HUES48 (cell line): ENCODE measurements around the gene PNMT.
A peak's percentile ranks its signal among the peaks of the same experiment; 100 is the strongest.

ENCODE experiments used
- H3K27ac ChIP-seq: one replicate; pipeline ENCODE4 v1.7.0; 2013; ENCODE audit warnings: low read depth, low read length, inconsistent platforms
- H3K27me3 ChIP-seq: 2 replicates; pipeline ENCODE4 v1.6.1; 2013; ENCODE audit warnings: mild to moderate bottlenecking, low read length; ENCODE audit not compliant: control insufficient read depth, insufficient read depth
- H3K36me3 ChIP-seq: 2 replicates; pipeline ENCODE4 v1.6.1; 2013; ENCODE audit warnings: low read length; ENCODE audit not compliant: control insufficient read depth, insufficient read depth
- H3K4me1 ChIP-seq: 2 replicates; pipeline ENCODE4 v1.6.1; 2013; ENCODE audit warnings: mild to moderate bottlenecking, low read length; ENCODE audit not compliant: control insufficient read depth, insufficient read depth
- H3K4me3 ChIP-seq: 2 replicates; pipeline ENCODE4 v1.5.1; 2013; ENCODE audit warnings: mild to moderate bottlenecking, low read depth, low read length
- H3K9ac ChIP-seq: 2 replicates; pipeline ENCODE4 v1.6.1; 2013; ENCODE audit warnings: mild to moderate bottlenecking, low read depth, low read length, moderate library complexity
- H3K9me3 ChIP-seq: 2 replicates; pipeline ENCODE4 v1.6.1; 2013; ENCODE audit warnings: low read length; ENCODE audit not compliant: control insufficient read depth, insufficient read depth

Gene PNMT

GRCh38 chr17:39674179-39674578 is 5.9 kb downstream of the PNMT start:
- H3K9me3 ChIP-seq: no peaks in the 10 kb centered on the region
- H3K27ac ChIP-seq: no peak overlapping the region
- no peak overlapping the region for H3K9ac ChIP-seq
- no peak overlapping the region for H3K4me3 ChIP-seq
- peaks cover 15% of the 10 kb centered on the region; the same call in 1 of the 2 replicates for H3K4me1 ChIP-seq
- peaks cover 12% of the 10 kb centered on the region; the same call in 1 of the 2 replicates for H3K27me3 ChIP-seq
- H3K36me3 ChIP-seq: peaks cover 20% of the 10 kb centered on the region

GRCh38 chr17:39674702-39675389 is 6.6 kb downstream of the PNMT start:
- Histone ChIP-seq H3K36me3 (peaks cover 20% of the 10 kb centered on the region), H3K4me3 (no peak overlapping the region), H3K9ac (no peak overlapping the region), H3K27me3 (peaks cover 5% of the 10 kb centered on the region; the same call in 1 of the 2 replicates), H3K9me3 (no peaks in the 10 kb centered on the region), H3K27ac (peak overlapping the region; percentile 45), H3K4me1 (peaks cover 15% of the 10 kb centered on the region; the same call in 1 of the 2 replicates)

DNA sequence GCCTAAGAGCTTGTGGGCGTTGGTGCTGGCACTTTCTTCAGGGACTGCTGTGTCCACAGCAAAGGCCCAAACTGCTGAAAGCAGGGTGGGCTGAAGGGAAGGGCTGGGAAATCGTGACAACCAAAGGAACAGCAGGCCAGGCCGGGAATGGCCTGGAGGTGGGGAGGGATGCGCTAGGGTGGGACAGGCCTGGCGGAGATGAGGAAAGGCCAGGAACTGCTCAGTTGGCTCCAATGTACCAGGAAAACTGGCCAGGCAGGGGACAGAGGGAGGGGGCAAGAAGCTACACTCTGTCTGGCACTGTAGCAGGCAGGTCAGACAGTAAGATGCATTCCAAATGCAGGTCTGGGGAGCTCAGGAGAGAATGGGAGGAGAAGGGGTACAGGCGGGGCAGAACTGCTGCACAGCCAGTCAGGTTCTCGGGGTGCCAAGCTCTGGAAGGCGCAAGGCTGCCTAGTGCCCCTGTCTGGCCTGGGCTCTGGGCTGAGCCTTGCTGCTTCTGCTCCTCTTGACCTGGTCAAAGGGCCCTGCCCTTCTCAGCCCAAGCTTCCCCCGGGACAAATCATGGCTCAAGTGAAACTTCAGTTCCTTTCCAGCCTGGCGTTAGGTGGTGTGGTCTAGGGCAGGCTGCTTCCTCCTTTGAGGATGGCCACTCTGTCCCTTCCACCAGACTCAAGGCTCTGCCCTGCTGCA is 7.3 kb downstream of the PNMT start:
- Histone ChIP-seq H3K4me1 (peaks cover 15% of the 10 kb centered on the region; the same call in 1 of the 2 replicates), H3K27ac (peak overlapping the region; percentile 45), H3K4me3 (no peak overlapping the region), H3K27me3 (no peaks in the 10 kb centered on the region), H3K36me3 (peaks cover 24% of the 10 kb centered on the region), H3K9ac (no peak overlapping the region), H3K9me3 (no peaks in the 10 kb centered on the region)

DNA sequence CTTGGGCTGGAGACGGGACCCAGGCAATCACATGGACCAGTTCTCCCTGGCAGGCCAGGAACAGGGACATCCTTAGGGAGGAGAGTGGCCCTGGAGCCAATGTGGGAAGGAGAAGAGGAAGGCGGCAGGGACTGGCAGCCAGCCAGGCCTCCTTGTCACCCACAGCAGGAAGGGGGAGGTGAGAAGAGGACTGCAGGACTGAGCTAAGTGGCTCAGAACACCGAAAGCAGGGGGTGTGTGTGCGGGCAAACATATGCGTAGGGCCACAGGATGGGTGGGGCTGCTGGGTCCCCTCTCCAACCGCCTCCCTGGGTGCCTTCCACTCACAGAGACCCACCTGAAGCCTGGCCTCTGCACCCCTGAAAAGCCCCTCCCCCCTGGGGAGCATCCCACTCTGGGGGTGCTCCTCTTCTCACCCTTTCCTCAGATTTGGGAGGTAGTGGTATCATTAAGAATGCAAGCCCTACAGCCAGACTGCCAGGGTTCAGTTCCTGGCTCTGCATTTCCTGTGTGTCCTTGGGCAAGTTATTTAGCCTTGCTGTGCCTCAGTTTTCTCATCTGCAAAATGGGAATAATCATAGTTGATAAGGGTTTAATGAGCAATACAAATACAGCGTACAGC is 8.1 kb downstream of the PNMT start:
- H3K9ac ChIP-seq: no peak overlapping the region
- H3K9me3 ChIP-seq: no peaks in the 10 kb centered on the region
- no peaks in the 10 kb centered on the region for H3K27me3 ChIP-seq
- no peak overlapping the region for H3K27ac ChIP-seq
- H3K4me3 ChIP-seq: no peak overlapping the region
- H3K4me1 ChIP-seq: peaks cover 15% of the 10 kb centered on the region; the same call in 1 of the 2 replicates
- H3K36me3 ChIP-seq: peaks cover 28% of the 10 kb centered on the region

DNA sequence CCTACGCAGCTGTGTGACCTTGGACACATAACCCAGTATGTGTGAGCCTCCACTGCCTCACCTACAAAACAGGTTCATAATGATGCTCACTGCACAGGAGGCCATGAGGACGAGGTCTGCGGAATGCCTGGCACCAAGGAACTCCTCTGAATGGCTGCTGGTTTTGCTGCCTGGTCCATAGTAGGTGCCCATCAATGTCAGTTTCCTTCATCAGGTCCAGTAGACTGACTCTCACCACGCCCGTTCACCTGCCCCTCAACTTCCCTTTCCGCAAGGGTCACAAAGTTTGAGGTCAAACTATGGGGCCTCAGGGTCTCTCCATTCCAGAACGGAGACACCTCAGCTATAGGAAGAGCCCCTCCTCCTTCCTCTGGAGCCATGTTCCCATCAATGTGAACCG is 8.8 kb downstream of the PNMT start:
- Histone ChIP-seq H3K27me3 (no peaks in the 10 kb centered on the region), H3K27ac (no peak overlapping the region), H3K9ac (no peak overlapping the region), H3K4me3 (no peak overlapping the region), H3K36me3 (peaks cover 32% of the 10 kb centered on the region), H3K4me1 (peaks cover 13% of the 10 kb centered on the region; the same call in 1 of the 2 replicates), H3K9me3 (no peaks in the 10 kb centered on the region)

DNA sequence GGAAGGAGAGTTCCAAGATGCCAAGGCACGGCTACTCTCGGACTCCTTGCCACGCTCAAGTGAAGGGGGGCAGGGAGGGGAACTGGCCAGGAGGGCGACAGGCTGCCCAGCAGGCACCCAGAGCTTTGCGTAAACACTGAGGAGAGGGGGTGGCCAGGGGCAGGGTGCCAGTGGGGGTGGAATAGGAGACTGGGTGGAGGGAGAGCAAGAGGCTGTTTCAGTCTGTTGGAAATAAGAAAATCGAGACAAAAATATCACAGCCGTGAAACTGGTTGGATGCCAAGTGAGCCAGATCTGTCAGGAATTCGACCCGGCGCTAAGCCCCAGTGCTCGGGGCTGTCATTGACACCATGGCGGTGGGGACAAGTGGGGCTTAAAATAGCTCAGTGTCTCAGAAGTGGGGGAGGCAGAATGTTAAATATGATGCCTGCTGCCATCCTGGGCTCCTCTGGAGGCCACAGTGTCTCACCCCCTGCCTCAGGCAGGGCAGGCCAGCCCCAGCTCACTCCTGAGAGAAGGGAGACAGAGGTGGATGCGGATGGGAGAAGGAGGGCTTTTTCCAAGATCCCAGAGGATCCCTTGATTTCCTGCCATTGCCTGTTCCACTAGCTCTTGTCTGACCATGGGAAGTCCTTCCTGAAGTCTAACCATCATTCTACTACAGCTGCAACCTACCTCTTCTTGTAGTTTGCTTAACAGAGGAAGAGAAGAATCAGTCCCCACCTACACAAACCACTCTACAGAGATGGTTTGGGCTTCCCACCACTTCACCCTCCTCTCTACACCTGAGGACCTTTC is 9.5 kb downstream of the PNMT start:
- H3K36me3 ChIP-seq: peaks cover 32% of the 10 kb centered on the region
- H3K27ac ChIP-seq: no peak overlapping the region
- H3K9ac ChIP-seq: no peak overlapping the region
- 0 out of 2 replicates have a peak, but pooled peaks cover 10% of the 10 kb centered on the region for H3K4me1 ChIP-seq
- H3K4me3 ChIP-seq: no peak overlapping the region
- no peaks in the 10 kb centered on the region for H3K27me3 ChIP-seq
- H3K9me3 ChIP-seq: no peaks in the 10 kb centered on the region

DNA sequence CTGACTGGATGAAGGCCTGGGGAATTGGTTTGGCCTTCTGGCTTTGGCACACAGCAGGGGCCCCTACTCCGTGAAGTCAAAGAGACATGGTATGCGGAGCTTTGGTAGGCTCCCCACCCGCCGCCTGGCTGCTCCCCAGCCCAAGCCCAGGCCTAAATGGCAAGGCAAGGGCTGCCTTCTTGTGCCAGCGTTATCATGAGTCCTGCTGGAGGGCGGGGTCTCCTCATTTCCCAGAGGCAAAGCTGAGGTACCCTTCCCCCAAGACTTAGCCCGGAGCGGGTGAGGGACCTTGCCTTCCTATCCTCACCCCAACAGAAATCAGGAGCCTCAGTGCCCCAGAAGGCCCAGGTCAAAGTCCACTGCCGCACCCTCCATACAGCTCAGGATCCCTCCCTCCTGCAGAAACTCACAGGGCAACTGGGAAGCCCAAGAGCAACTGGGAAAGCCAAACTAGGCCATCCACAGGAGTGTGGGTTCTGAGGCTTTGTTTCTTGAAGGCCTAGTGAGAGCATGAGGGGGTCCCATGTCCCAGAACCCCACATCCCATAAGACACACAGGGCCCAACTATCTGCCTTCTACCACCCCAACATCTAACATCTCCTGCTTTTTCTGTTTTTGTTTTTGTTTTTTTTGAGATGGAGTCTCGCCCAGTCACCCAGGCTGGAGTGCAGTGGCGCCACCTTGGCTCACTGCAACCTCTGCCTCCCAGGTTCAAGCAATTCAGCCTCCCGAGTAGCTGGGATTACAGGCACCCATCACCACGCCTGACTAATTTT is 10.3 kb downstream of the PNMT start:
- Histone ChIP-seq H3K4me1 (0 out of 2 replicates have a peak, but pooled peaks cover 10% of the 10 kb centered on the region), H3K9me3 (no peaks in the 10 kb centered on the region), H3K27ac (no peak overlapping the region), H3K4me3 (no peak overlapping the region), H3K27me3 (no peaks in the 10 kb centered on the region), H3K9ac (no peak overlapping the region), H3K36me3 (peaks cover 38% of the 10 kb centered on the region)

GRCh38 chr17:39679521-39680192 is 11.4 kb downstream of the PNMT start:
- Histone ChIP-seq H3K9me3 (no peaks in the 10 kb centered on the region), H3K4me3 (no peak overlapping the region), H3K36me3 (peaks cover 45% of the 10 kb centered on the region), H3K27ac (no peak overlapping the region), H3K4me1 (0 out of 2 replicates have a peak, but pooled peaks cover 10% of the 10 kb centered on the region), H3K27me3 (no peaks in the 10 kb centered on the region), H3K9ac (no peak overlapping the region)

DNA sequence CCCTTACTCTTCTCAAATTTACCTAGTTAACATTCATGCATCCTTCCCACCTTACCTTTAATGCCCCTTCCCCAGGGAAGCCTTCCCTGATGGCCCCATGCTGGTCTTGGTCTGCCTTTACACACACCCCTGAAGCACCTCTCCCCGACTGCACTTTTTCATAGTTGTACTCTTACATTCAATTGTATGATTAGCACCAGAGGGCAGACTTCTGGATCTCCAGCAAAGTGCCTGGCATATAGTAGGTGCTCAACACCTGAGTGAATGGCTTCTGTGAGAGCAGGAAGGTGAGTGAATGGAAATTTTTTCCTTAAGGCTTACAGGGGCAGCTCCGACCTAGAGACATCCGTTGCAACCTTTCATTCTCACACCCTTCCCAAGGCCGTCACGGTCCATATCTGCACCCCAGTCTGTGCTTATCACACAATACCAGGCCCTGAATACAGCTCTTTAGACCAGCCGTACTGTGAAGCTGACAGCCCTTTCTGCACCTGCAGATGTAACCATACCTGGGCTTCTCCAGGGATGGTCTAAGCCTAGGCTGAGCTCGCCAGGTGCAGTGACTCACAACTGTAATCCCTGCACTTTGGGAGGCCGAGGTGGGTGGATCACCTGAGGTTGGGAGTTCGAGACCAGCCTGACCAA is 15.2 kb downstream of the PNMT start:
- no peaks in the 10 kb centered on the region for H3K27me3 ChIP-seq
- H3K36me3 ChIP-seq: peaks cover 36% of the 10 kb centered on the region
- peaks cover 11% of the 10 kb centered on the region for H3K4me1 ChIP-seq
- no peak overlapping the region for H3K4me3 ChIP-seq
- H3K9me3 ChIP-seq: no peaks in the 10 kb centered on the region
- H3K9ac ChIP-seq: no peak overlapping the region
- no peak overlapping the region for H3K27ac ChIP-seq
